Spleen (tissue), 11 donors: ENCODE results near the gene PNPO. TPM values are rescaled to one million over a fixed set of nuclear protein-coding genes. Genes with fewer than 3 reads are reported as not detected.
A peak's percentile ranks its signal among the peaks of the same experiment; 100 is the strongest.

Experiments used
- DNase-seq: peaks from one replicate; pipeline ENCODE4 v3.0.0-alpha.2; 2020
- H3K27ac ChIP-seq, 8 donors: fragments of 200-600 bp; sonication (generic) in 7 of 8; 1 replicate in 4 of 8; 2 replicates in 4 of 8; pipeline versions ENCODE4 v1.5.0 to v1.8.0; 2016 to 2021; ENCODE audit warnings: inconsistent platforms in 4 of 8, mild to moderate bottlenecking in 4 of 8, moderate library complexity in 1 of 8
- H3K27me3 ChIP-seq, 7 donors: fragments of 200-600 bp; sonication (generic) in 6 of 7; replicated peaks in 1 of 7; 1 replicate in 4 of 7; 2 replicates in 3 of 7; pipeline versions ENCODE4 v1.5.0 to v1.8.0; 2016 to 2021; ENCODE audit warnings: inconsistent platforms in 3 of 7, mild to moderate bottlenecking in 1 of 7
- H3K36me3 ChIP-seq, 6 donors: fragments of 200-600 bp; sonication (generic) in 5 of 6; 1 replicate in 4 of 6; 2 replicates in 2 of 6; pipeline versions ENCODE4 v1.5.0 to v1.8.0; 2016 to 2021; ENCODE audit warnings: inconsistent platforms in 2 of 6
- H3K4me1 ChIP-seq, 6 donors: fragments of 200-600 bp; sonication (generic) in 5 of 6; 1 replicate in 3 of 6; 2 replicates in 3 of 6; pipeline versions ENCODE4 v1.5.0 to v1.8.0; 2016 to 2021; ENCODE audit warnings: inconsistent platforms in 3 of 6
- H3K4me3 ChIP-seq, 8 donors: fragments of 200-600 bp; sonication (generic) in 7 of 8; 1 replicate in 4 of 8; 2 replicates in 4 of 8; pipeline versions ENCODE4 v1.5.0 to v1.8.0; 2016 to 2021; ENCODE audit warnings: inconsistent platforms in 4 of 8, mild to moderate bottlenecking in 4 of 8, moderate library complexity in 2 of 8
- H3K9me3 ChIP-seq, 8 donors: fragments of 200-600 bp; sonication (generic) in 7 of 8; 1 replicate in 4 of 8; 2 replicates in 4 of 8; pipeline versions ENCODE4 v1.5.0 to v1.8.0; 2016 to 2021; ENCODE audit warnings: inconsistent platforms in 4 of 8
- CTCF ChIP-seq, 11 experiments: fragments of 200-600 bp in 7 of 11; fragments of 450-650 bp in 4 of 11; sonication (generic) in 4 of 11; IDR thresholded peaks in 8 of 11; conservative IDR thresholded peaks in 3 of 11; 1 replicate in 7 of 11; 2 replicates in 4 of 11; pipeline versions ENCODE4 v1.4.0 to v1.8.0; 2016 to 2021; ENCODE audit warnings: antibody characterized with exemption in 11 of 11, inconsistent platforms in 4 of 11, mild to moderate bottlenecking in 1 of 11
- POLR2A ChIP-seq, 3 donors: fragments of 450-650 bp; IDR thresholded peaks; one replicate each; pipeline ENCODE4 v1.5.1; 2017; ENCODE audit warnings: antibody characterized with exemption in 3 of 3, mild to moderate bottlenecking in 1 of 3
- POLR2AphosphoS5 ChIP-seq, 3 donors: sonication (generic); formaldehyde crosslinking; IDR thresholded peaks; one replicate each; pipeline ENCODE4 v1.5.1; 2017; ENCODE audit warnings: antibody characterized with exemption in 3 of 3
- WGBS, 5 donors: extraction: QIAGEN DNeasy Blood & Tissue Kit in 3 of 5; methylation state at CpG; one replicate each; pipeline versions ENCODE4 v1.1.5 to v1.1.7; 2013 to 2018; 5-methylcytosine and 5-hydroxymethylcytosine counted together
- intact Hi-C: fragments of 100-400 bp; cut with DNase I; formaldehyde crosslinking; loops from one replicate; pipeline ENCODE4 v1.15.0; 2023; ENCODE audit warnings: low total_unique reads
- polyA plus RNA-seq, 3 donors: library from polyadenylated mRNA; stranded (reverse); fragments of 200-250 nt; gene quantifications; one replicate each; pipeline ENCODE4 v1.2.1, GENCODE V29; 2013
- total RNA-seq, 7 donors: library from RNA; depleted of rRNA in 3 of 7; stranded (reverse); fragments of >200 nt in 3 of 7; fragmentation: NEBNext Ultra II Directional in 4 of 7; extraction: Animal tissue kit (Norgen Biotek cat#: 25700) in 4 of 7; gene quantifications; one replicate each; pipeline versions ENCODE4 v1.1.0 to v1.2.1, GENCODE V29; 2016 to 2021
- donor health status: healthy with polysubstance abuse.
- donor health status: DM: no; HTN: no; CAD: no; lungs with moderate emphysema.
- donor health status: DM: no; HTN: no; CAD: no.
- donor health status: Bipolar disorder and iron deficiency.
- donor health status: healthy.
- donor health status: DM: no; HTN: no; CAD: no.
- donor health status: DM: yes; HTN: yes; CAD: no.

PNPO gene
- total and polyA plus RNA-seq, 10 donors, result 6.1 to 28.9 (median 26.6) TPM

- TF ChIP-seq POLR2A (IDR thresholded peaks at IDR 0.05) (no peak), POLR2AphosphoS5 (IDR thresholded peaks at IDR 0.05) (no peak), CTCF (IDR thresholded peaks at IDR 0.05 in 8 of 11, conservative IDR thresholded peaks at IDR 0.05 in 3 of 11) (no peak)
- no peaks in the 10 kb centered on the region for H3K4me1 ChIP-seq
- DNase-seq, result no peak
- no peaks in the 10 kb centered on the region for H3K27me3 ChIP-seq
- no peak overlapping the region for H3K27ac ChIP-seq
- H3K9me3 ChIP-seq, result no peaks in the 10 kb centered on the region
- intact Hi-C loops, result no loop called here
- 92 to 96% (median 94%) methylated on average over 2 to 3 of the region's 3 CpGs for WGBS, 5 donors
- peaks cover 2 to 99% (median 77%) of the 10 kb centered on the region in 6 donors for H3K36me3 ChIP-seq
- H3K4me3 ChIP-seq, result no peak overlapping the region
Observed at GRCh38 chr17:47925678-47925988, 15.7 kb upstream of the PNPO start.

DNA sequence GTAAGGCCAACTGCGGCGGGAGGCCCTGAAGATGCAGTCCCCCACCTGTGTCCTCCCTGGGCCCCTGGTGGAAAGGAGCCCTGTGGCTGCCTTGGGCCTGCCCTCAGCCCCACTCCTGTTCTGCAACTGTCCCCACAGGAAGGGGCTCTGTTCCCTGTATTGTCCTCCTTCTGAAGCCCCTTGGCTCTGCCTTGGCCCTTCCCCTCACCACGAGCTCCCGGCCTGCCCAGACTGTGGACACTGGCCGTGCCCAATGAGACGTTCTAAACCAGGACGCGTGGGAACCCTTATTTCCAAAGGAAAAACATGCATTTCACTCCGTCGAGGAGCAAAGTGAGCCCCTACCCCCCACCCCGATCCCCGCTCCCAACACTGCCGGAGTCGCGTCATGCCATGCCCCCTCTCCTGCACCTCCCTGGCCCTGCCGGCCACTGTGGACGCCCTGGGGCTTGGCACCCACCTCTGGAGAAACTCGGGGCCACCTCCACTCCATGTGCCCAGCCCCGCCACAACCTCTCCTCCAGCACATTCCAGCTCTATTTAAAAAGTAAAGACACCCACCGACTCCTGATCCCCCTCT lies 13.5 kb upstream of the PNPO start:
- Histone ChIP-seq H3K4me1 (no peaks in the 10 kb centered on the region), H3K36me3 (peaks cover 2 to 83% (median 73%) of the 10 kb centered on the region in 6 donors), H3K9me3 (no peaks in the 10 kb centered on the region), H3K4me3 (no peak overlapping the region), H3K27ac (no peak overlapping the region), H3K27me3 (no peaks in the 10 kb centered on the region)
- WGBS, 5 donors, result 91 to 95% (median 94%) methylated on average over 18 to 20 of the region's 20 CpGs
- DNase-seq, result no peak
- intact Hi-C loops, result no loop called here
- no peak for TF ChIP-seq POLR2A (IDR thresholded peaks at IDR 0.05)
- peak in 1 of 3 donors; percentile 19 for TF ChIP-seq POLR2AphosphoS5 (IDR thresholded peaks at IDR 0.05)

GRCh38 chr17:47928415-47928814 lies 13.0 kb upstream of the PNPO start:
- Histone ChIP-seq H3K4me3 (no peak overlapping the region), H3K36me3 (peaks cover 2 to 78% (median 68%) of the 10 kb centered on the region in 6 donors), H3K27ac (no peak overlapping the region), H3K27me3 (no peaks in the 10 kb centered on the region), H3K9me3 (no peaks in the 10 kb centered on the region), H3K4me1 (no peaks in the 10 kb centered on the region)
- WGBS, 5 donors, result 33 to 55% (median 39%) methylated on average over 2 of the region's 2 CpGs
- TF ChIP-seq POLR2A (IDR thresholded peaks at IDR 0.05) (no peak), CTCF (IDR thresholded peaks at IDR 0.05 in 8 of 11, conservative IDR thresholded peaks at IDR 0.05 in 3 of 11) (no peak), POLR2AphosphoS5 (IDR thresholded peaks at IDR 0.05) (no peak)
- intact Hi-C loops, result no loop called here
- DNase-seq, result no peak

GRCh38 chr17:47929218-47930000 lies 12.0 kb upstream of the PNPO start:
- Histone ChIP-seq H3K36me3 (peaks cover 2 to 68% (median 58%) of the 10 kb centered on the region in 6 donors), H3K27ac (no peak overlapping the region), H3K4me1 (no peaks in the 10 kb centered on the region), H3K27me3 (no peaks in the 10 kb centered on the region), H3K9me3 (no peaks in the 10 kb centered on the region), H3K4me3 (no peak overlapping the region)
- intact Hi-C loops, result no loop called here
- TF ChIP-seq CTCF (IDR thresholded peaks at IDR 0.05 in 8 of 11, conservative IDR thresholded peaks at IDR 0.05 in 3 of 11) (no peak), POLR2A (IDR thresholded peaks at IDR 0.05) (no peak), POLR2AphosphoS5 (IDR thresholded peaks at IDR 0.05) (no peak)
- WGBS, 5 donors, result 72 to 89% (median 84%) methylated on average over 9 to 10 of the region's 10 CpGs
- peak; percentile 33 for DNase-seq
